Measurements from ENCODE around the gene AMOTL2.

DNA sequence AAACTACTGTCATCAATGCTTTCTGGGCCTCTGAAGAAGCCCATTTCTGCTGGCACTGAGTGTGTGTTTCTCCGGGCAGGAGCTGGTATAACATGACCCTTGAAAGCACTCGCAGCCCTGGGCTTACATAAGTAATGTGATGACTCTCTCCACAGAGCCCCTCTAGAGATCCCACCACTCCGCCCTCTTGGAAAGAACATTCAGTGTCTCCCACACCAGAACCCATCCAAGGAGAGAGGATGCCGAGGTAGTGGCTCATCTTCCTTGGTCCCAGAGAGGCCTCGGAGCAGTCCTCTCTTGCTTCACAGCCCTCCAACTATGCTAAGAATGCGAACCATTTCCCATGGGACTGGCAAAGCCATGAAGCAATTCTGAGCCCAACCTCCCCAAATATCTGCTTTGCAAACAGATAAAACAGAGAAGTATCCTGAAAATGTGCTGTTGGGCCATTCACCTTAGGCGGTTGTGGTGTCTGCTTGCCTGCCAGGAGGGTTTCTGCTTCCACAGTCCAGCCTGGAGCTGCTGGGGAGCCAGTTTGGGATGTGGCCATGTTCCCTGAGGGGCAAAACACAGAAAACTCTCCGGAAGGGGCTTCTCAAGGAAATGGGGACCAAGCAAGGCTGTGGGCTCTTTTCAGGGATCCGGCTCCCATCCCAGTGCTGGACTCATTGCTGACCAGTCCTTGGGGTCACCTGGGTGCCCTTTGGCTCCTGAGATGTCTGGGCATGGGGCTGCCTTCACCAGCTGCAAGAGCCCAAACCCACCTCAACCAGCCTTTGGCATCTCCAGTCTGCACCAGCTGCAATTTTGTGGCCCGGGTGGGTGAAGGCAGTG, 47.3 kb downstream of the AMOTL2 start:
- TF ChIP-seq, protein P1, sequence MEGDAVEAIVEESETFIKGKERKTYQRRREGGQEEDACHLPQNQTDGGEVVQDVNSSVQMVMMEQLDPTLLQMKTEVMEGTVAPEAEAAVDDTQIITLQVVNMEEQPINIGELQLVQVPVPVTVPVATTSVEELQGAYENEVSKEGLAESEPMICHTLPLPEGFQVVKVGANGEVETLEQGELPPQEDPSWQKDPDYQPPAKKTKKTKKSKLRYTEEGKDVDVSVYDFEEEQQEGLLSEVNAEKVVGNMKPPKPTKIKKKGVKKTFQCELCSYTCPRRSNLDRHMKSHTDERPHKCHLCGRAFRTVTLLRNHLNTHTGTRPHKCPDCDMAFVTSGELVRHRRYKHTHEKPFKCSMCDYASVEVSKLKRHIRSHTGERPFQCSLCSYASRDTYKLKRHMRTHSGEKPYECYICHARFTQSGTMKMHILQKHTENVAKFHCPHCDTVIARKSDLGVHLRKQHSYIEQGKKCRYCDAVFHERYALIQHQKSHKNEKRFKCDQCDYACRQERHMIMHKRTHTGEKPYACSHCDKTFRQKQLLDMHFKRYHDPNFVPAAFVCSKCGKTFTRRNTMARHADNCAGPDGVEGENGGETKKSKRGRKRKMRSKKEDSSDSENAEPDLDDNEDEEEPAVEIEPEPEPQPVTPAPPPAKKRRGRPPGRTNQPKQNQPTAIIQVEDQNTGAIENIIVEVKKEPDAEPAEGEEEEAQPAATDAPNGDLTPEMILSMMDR (IDR thresholded peaks at IDR 0.05): no peak
- TF ChIP-seq POLR2A (IDR thresholded peaks at IDR 0.05): no peak

Measured in esophagus squamous epithelium (tissue), 4 donors.